GM18505 (cell line): ENCODE data around the gene DACH1.
"Not testable (repeated sequence)": the region's sequence is repeated elsewhere in the genome, so short reads cannot be mapped to it uniquely, and the experiment has no call there.

ENCODE experiments used
- ATAC-seq: cut with Tn5 transposase; IDR thresholded peaks from one replicate; pipeline ENCODE4 v1.9.1; 2021; ENCODE audit not compliant: unreplicated experiment
- POLR2A ChIP-seq: IDR thresholded peaks from 4 replicates; pipeline ENCODE4 v1.6.1; 2011; ENCODE audit warnings: borderline replicate concordance; ENCODE audit not compliant: insufficient read depth, insufficient read length; ENCODE audit errors: extremely low read depth

Gene DACH1

DNA sequence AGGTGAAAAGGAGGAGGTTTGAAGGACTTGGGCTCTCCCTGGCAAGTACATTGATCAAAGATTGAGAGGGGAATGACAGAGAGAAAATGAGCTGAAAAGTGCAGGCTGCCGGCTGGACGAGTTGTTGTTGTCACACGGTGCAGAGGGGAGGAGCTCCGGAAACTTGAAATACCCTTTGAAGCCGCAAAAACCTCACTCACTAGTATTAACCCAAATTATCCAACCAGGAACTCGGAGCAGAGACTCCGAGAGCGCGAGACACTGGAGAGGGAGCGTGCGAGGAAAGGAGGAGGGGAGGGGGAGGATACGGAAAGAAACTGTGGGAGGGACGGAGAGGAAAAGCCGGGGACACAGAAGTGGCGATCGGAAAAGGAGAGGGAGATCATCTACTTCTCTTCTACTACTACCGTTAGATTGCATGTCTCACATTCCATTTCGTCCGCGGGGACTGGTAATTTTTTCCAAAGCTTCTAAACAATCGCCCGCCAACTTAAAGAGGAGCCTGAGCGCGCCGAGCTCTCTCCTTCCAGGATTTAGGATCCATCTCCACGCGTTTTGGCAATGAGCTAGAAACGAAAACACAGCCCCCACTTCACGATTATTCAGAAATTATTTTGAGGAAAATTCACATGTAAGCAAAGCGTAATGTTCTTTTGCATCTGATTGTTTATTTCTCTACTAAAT is at the start of gene DACH1:
Gene DACH1 (minus strand): TSS at position 74 of the 684 bp plus-strand sequence.
- no peak for ATAC-seq
- no peak for TF ChIP-seq POLR2A

DNA sequence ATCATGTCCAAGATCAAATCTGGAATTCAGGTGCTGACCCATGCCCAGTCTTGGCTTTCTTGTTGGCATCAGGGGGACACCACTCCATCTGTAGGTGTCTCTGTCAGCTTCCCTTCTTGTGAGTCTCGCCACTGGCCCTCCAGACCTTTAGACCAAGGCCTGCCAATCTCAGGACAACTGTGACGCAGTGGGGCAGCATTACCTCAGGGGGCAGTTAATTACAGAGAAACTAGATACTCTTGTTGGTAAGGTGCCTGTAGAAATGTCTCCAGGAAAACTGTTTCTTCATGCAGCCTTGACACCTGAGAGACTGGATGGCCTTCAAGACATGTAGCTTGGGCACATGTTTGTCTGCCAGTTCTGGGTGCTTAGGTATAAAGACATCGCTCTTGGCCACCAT is 46.7 kb upstream of the DACH1 start:
- no peak for TF ChIP-seq POLR2A
- ATAC-seq, result no peak

DNA sequence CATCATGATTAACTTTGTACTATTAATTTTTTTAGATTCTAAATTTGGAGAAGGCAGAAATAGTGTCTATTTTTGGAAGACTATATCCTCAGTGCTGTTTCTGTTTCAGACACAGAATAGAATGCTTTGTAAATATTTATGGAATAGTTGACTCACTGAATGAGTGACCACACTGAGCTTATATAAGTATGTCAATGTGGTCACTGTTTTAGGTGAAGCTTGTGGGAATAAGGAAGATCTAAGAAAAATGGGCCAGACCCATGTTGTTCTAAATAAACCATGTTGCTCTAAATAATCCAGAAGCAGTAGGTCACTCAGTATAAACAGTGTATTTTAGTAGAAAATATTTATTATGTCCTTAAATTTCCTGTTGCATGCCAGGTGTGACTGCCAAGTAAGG is 45.5 kb upstream of the DACH1 start:
- no peak for ATAC-seq

DNA sequence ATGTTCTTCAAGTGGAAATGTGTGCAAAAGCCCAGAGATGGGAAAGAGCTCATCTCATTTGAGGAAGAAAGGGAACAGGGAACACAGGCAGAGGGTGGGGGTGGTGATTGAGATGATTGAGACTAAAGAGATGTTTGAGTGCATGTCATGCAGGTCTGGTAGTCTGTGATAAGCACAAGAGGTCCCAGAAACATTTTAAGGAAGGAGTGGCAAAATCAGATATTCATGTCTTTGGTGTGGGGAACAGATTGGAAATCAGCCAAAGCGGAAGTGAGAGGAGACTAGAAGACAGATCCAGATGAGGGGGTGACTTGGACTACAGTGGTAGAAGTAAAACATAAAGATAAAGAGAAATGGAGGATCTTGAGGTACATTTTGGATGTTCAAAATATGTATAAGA is 39.4 kb upstream of the DACH1 start:
- TF ChIP-seq POLR2A, result no peak
- no peak for ATAC-seq

More for the DNA sequence above, 45.5 kb upstream of the DACH1 start:
- TF ChIP-seq POLR2A, result no peak

DNA sequence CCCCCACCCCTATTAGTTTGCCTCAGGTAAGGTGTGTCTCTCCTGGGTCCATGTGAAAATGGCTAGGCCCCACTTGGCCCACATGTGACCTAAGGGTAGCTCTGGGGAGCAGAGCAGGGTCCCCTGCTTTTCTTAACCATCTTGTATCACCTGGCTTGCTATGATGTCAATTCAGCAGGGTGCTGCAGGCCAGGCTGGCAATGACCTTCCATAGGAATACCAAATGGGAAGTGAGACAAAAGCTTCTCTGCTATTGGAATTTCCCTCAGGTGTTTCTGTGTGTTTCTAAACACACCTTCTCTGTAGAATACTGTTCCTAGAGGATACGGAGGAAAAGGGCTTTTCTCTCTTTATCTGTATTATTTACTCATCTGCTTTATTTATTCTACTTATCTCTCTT is 35.7 kb upstream of the DACH1 start:
- TF ChIP-seq POLR2A, result no peak
- no peak for ATAC-seq

DNA sequence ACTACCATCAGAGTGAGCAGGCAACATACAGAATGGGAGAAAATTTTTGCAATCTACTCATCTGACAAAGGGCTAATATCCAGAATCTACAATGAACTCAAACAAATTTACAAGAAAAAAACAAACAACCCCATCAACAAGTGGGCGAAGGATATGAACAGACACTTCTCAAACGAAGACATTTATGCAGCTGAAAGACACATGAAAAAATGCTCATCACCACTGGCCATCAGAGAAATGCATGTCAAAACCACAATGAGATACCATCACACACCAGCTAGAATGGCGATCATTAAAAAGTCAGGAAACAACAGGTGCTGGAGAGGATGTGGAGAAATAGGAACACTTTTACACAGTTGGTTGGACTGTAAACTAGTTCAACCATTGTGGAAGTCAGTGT is 26.5 kb upstream of the DACH1 start:
- not testable (repeated sequence) for ATAC-seq

DNA sequence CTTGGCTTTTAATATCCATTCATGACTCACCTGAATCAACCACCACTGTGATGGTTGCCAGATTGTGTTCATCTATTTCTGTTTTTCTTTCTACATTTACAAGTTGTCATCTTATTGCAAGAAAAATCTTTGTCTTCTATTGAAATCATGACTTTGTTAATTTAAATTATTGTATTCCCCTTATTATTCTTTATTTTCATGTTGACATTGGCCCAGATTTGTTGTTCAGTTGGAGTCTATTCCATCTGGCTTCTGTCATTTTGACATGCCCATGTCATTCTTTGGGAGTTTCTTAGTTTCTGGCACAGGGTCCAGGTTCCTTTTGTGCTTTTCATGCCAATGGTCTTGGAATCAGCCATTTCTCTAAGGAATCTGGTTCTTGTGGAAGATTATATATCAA is 19.9 kb upstream of the DACH1 start:
- no peak for TF ChIP-seq POLR2A
- no peak for ATAC-seq

DNA sequence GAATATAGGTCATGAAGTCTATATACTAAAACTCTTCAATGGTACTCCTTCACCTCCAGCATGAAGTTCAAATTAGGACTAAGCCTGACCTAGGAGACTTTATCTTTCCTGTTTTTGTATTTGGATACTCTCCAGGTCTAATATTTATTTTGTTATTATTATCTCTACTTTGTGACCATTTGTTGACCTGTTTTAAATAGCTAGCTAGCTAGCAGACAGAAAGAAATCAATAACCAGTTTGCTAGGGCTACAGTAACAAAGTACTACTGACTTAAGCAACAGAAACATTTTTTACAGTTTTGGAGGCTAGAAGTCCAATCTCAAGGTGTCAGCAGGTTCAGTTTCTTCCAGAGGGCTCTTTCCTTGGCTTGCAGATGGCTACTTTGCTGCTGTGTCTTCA is 15.1 kb upstream of the DACH1 start:
- no peak for TF ChIP-seq POLR2A
- no peak for ATAC-seq

DNA sequence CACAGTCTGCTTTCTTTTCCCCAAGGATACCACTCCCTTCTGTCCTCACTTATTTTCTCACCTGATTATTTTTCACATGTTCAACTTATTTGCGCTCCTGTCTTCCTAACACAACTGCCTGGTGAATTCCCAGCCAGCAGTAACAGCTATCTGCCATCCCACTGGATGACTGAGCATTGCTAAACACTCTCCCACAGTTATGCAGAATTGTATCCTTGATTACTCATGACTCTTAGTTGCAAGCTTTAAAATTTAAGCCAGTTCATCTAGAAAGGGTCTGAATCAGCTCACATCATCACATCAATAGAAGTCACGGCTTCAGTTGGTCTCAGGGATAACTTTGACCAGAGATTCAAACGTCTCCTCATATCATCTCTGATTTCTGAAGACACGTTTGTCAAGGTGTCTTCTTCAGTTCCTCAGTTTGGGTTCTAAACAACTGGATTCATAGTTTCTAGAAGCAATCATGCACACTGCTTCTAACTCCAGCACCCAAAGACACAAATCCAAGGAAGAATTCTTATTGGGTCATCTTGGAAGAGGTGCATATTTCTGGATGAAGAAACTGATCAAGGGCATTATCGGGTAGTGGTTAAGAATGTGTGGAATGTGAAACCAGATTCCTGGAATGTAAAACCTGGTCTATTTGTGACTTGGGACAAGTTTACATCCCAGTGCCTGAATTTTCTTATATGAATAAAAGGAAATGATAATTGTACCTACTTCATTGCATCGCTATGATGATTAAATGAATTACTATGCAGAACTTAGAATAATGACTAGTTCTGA is 13.9 kb upstream of the DACH1 start:
- TF ChIP-seq POLR2A, result no peak
- ATAC-seq, result no peak

DNA sequence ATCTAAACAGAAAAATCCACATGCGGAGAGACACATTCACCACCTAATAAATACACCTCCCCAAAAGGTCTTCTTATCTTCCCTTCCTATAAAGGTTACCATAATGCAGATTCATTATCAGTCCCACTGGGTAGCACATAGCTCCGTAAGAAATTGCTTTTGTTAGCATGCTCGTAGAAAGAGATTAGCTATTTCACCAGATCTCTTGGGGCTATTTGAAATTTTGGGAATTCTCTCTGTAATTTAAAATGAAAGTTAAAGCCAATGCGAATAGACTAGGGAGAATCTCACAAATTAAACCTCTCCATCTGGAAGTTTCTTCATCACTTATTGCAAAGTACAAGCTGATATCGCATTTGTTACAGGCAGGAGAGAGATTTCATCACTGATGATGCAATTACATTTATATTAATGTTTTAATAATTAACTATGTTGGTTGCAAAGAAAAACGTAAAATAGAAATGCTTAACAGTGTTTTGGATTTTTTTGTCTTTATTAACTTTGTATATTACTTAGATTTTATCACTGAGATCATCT is 12.9 kb upstream of the DACH1 start:
- TF ChIP-seq POLR2A, result no peak
- no peak for ATAC-seq

DNA sequence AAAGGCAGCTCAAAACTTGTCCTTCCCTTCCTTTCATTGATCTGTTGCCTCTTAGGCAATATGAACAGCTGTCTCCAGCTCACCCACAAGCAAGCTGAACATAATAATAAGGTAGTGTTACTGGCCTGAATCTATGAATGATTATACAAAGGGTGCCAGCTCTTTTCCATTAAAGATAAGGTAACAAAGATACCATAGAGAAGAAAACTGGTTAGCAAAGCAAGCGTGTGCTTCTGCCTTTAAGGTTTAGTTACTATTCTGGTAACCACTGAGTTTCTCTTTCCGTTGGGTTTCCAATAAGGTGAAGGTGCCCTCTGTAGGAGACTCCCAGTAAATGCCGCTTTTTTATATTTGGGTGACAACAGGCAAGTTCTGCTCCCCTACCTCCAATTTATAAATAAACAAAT is 12.1 kb upstream of the DACH1 start:
- ATAC-seq, result peak; percentile 88
- no peak for TF ChIP-seq POLR2A

DNA sequence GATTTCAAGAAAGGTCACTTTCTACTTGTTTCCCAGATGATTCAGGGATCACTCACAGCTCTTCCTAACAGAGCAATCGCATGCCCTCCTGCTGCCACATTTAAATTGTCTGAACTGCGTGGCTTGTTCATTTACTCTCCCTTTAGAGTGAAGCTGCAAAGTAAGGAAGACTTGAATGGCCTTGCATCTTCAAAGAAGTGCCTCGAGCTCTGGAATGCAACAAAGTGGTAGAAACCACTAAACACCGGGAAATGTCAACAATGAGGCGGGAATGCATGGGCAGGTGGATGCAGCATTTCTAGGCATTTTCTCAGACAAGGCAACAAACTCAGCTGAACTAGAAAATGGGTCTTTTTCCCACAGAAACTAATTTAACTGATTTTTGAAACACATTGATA is 10.3 kb upstream of the DACH1 start:
- no peak for TF ChIP-seq POLR2A
- no peak for ATAC-seq

DNA sequence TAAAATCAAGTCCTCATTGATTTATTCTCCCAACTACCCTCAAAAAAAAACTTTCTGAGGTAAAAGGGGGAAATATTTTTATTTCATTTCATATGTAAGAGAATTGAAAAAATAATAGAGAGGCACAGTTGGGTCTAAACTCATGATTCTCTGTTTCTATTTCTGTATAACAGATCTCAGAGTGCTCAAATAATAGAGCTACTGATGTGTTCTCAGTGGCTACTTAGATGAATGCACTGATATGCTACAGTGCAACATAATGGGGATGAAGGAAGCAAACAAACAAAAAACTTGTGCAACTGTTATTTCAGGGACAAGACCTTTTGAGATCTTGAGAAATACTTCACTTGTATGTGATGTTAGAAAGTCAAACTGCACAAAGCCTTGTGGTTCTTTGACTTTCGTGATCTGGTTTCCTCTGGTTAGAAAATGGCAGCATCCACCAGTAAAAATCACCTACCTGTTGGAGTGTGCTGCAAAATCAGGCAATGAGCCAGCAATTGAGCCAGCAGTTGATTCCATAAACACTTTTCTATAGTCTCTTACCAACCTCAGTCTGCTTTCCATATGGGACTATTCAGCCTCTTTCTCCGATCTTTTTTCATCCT is 9.7 kb upstream of the DACH1 start:
- no peak for TF ChIP-seq POLR2A
- no peak for ATAC-seq

DNA sequence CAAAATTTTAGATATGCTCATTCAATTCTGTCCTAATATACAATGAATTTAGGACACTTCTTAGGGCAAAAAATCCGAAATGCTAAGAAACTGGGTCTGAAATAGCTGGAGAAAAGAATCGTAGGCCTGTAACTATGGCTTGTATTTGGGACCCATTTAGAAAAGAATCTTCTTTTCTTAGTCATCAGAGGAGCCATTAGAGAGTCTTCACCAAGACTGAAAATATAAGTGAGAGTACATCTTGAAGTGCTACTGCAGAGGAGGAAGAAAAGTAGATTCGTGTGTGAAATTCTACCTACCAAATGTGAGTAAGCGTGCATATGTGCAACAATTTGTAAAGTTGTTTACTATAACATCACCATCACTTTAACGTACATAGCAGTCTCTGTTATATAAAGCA is 8.8 kb upstream of the DACH1 start:
- no peak for TF ChIP-seq POLR2A
- no peak for ATAC-seq
